GM21367 (cell line): Measurements from ENCODE around the gene NEUROD2.

Experiments used
- ATAC-seq: cut with Tn5 transposase; IDR thresholded peaks from one replicate; pipeline ENCODE4 v1.9.1; 2021; ENCODE audit not compliant: unreplicated experiment

NEUROD2 gene

DNA sequence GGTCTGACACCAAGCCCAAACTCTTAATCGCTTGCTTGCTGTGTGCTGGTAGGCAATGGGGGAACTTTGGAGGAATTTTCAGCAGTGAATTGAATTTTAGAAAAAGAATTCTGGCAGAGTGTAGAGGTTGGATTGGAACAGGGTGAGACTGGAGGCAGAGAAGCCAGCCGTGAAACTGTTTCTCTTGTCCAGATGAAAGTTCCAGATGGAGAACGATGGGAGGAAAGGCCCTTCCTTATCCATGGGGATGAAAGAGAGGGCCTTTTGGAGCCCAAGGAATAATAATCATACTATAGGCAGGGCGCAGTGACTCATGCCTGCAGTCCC is 26.0 kb downstream of the NEUROD2 start:
- ATAC-seq: no peak

DNA sequence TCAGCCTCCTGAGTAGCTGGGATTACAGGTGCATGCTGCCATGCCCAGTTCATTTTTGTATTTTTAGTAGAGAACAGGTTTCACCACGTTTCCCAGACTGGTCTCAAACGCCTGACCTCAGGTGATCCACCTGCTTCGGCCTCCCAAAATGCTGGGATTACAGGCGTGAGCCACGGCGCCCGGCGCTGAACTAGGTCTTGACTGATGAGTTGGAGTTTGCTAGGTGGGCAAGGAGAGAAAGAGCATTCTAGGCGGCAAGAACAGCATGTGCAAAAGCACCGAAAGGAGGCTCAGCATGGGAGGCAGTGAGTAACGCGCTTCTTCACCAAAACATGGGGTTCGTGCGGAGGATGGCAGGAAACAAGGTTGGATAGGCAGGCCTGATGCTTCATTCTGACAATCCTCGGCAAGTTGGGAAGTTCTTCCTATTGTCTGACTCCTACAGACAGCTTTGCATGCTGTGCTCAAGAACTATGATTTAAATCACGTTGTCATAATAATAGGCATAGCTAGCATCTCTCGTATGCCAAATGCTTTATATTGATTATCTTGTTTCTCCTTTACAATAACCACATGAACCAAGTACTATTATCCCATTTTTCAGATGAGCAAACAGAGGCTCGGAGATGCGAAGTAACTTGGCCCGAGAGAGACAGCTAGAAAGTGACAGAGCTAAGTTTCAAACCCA is 26.5 kb downstream of the NEUROD2 start:
- no peak for ATAC-seq

DNA sequence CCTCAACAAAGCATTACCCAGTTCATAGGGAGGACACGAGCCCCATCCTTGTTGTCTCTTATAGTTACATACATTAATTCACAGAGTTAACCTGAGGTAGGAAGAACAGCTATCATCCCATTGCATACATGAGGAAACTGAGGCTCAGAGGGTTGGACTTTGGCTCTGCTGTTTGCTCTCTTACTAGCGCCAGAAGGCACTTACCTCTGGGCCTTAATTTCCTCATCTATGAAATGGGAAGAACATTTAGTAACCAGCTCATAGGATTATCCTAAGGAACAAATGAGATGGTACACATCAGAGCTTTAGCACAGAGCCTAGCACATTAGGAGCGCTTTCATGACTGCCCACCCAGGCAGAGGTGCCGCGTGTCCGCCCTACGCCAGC is 27.6 kb downstream of the NEUROD2 start:
- no peak for ATAC-seq

DNA sequence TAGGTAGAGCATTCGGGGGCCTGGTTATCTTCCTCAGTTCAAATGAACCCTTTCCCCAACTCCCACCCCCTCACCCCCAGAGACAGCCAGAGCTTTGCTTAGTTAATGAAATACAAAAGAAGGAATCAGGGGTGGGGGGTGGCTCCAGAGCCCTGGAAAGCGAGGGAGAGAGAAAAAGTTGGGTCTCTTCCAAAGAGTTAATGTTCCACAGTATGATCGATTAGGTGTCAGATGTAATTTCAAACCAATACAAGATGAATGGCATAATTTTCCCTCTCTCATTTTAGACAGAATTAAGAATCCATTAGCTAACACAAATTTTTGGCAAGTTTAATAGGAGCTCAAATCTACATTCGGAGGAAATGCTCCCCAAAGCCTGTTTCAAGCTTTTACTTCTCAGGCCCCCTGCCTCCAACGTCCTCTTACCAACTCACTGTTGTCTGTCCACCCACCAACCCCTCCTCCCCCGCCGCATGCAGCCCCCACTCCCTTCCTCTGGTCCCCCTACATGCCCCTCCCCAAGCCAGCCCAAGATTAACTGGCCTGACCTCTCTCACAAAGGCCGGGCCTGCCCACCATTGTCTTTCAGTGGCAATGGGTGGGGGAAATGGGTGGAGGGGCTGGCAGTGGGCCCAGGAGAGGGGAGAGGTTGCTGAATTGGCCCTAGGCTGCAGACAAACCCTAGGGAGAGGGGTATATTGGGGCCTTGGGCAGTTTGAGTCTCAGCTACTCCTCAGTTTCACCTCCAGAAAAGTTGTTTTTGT is 28.2 kb downstream of the NEUROD2 start:
- no peak for ATAC-seq

DNA sequence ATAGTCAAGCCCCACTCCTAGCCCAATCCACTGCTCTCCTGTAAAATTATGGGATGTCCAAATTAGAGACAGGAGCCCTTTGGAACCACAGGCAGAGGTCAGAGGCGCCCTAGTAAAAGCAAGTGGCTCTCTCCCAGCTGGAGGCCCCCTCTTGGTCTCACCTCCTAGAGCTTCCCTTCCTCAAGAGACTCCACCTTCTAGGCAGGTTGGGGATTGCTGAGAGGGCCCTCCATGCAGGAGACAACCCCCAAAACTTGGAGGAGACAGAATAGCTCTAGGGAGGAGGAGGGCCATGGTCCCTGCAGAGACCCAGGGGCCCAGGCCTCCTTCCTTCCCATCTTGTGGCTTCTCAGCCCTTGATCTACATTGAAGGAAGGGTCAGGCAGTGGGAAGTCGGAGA is 29.4 kb downstream of the NEUROD2 start:
- ATAC-seq: no peak

DNA sequence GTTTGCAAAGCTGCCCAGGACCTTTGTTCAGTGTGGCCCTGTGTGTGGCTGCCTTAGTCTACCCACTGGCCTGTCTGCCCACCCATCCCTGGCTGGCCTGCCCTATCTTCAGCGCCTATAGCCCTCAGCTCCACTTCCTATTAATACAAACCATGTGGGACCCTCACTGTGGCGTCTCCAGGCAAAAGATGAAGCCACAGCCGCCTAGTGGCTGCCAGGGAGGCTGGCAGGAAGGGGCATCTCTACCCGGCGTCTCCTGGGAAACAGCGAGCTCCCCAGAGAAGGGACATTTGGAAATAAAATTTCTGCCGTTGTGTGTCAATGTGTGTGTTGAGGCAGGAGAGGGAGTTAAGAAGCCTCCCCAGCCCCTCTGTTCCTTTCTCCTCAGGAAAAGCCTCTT is 31.5 kb downstream of the NEUROD2 start:
- no peak for ATAC-seq

DNA sequence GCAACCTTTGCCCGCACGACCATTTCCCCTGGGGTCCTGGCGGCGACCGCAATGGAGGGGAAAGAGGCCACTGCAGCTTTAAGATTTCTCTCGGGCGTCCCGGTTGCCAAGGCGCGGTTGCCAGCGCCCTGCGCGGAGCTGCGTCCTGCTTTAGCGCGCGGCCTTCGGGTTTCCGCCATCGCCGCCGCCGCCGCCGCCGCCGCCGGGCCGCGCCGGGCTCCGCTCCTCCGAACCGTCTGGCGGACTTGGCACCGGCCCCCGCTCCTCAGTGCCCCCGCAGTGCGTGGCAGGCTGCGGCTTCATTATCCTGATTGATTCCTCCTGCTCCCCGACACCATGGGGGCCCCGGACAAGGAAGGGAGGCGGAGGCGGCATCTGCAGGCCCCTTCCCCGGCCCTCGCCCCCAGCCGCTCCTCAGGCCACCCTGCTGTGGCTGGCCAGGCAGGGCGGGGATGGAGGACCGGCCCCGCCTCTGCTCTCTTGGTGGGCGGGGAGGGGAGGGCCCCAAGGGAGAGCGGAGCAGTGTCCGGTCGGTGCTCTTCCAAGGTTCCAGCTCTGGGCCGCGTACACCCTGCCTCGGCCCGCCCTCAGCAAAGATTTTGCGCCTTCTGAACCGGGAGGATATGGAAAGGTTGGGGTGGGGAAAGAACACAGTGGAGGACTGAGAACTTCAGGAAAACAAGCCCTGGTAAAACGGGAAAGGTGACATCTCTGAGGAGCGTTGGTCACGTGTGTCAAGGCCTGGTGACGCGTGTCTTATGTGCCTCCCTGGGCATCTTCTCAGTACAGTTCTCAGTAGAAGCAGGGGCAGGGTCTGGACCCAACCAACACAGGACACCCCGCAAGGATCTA is 34.0 kb downstream of the NEUROD2 start:
- ATAC-seq: no peak

DNA sequence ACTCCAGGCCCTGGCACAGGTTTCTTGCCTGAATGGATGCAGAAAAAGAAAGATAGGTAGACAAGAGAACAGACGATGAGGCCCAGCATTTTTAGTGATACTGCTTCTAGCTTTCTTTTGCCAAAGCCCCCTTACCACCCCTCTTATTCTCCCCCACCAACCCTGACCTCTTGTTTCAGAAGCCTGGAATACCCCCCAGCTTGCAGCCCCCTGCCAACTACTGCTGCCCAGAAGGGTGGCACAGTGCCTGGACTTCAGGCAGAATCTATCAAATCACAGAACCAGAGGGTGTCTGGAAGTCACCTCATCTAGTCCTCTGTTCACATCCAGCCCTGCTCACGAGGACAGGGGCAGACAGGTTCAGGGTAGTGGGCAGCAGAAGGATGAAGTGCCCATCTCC is 35.6 kb downstream of the NEUROD2 start:
- ATAC-seq: no peak

DNA sequence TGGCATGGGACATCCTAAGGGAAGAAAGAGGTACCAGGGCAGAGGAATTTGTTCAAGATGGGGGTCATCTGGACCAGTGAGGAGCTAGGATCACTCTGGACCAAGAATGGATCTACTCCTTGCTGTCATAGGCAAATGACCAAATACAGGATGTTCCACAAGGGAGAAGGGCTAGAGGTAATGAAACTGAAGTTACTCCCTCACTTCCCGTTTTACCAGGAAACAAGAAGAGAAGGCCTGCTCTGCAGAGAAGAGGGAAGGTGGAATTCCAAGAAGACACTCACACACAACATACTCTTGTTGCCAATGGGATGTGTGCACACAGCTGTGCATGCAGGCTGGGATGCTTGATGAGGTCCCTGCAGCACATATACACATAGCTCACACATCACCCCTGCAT is 38.6 kb downstream of the NEUROD2 start:
- no peak for ATAC-seq

DNA sequence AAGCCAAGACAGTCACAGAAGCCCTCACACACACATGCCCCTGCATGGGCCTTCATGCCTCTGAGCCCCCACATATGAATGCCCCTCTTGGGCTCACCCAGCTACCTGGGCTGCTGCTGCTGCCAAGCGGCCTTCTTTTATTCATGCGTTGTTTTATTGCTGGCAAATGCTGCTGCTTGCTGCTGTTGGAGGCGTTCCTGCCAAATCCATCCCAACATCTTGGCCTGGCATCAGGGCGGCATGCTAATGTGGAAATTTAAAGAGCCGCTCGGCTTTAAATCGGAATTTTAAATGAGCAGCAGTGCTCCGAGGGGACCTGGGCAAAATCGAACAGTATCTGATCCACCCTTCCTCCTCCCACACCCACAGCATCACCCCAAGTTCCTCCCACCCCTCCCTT is 39.0 kb downstream of the NEUROD2 start:
- ATAC-seq: no peak

DNA sequence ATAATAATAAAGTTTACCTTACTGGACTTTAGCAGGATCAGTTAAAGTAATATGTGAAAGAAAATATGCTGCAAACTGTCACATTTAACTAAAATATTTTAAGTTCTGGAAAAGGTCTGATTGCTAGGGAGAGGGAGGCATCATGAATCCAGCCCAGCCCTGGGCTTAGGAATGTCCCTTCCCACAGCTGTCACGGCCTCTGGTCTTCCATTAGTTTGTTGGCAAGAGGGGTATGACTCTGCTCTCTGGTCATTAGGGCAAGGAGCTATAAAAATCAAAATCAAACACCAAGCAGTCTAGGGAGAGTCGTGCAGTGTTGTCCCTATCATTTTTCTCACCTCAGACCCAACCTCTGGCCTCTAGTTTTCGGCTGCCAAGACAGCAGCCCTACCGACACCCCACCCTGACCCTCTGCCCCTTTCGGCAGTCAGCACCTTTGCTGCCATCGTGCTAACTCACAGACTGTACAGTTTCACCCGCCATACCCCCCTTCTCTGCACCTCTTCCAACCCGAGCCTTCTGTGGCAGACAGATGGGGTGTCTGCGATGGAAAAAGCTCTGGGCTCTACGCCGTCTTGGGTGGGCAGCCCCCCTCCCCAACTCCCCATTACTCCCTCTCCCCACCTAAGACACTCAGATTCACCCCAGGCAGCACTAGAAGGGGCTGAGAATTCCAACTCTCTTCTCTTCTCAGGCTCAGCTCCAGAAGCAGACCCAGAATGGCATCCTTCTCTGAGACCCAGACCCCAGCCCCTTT is 41.4 kb downstream of the NEUROD2 start:
- no peak for ATAC-seq

DNA sequence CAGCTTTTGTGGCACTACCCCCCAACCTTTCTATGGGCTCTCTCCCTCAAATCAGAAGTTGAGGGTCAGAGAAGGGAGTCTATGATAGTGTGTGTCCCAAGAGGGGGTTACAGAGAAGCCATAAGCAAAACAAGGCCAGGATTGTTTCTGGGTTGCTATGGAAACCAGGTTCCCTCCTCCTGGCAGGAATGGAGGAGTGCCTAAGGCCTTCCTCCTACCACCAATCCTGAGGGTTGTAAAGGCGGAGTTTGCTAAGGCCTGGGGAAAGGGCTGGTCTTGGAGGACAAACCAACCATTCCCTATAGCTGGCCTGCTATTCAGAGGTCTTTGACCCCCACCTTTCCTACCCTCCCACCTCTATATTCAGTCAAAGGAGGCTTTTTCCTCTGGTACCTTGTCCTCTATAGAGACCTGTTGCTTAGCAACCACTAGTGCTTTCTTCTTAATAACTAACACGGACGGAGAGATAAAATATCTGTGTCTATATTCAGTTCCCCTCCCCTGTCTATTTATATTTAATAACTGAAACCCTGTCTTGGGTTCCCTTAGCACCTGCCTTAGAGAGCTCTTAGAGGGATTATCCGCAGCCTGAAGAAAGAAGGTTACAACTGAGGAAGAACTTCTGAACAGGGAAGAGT is 43.4 kb downstream of the NEUROD2 start:
- ATAC-seq: no peak

DNA sequence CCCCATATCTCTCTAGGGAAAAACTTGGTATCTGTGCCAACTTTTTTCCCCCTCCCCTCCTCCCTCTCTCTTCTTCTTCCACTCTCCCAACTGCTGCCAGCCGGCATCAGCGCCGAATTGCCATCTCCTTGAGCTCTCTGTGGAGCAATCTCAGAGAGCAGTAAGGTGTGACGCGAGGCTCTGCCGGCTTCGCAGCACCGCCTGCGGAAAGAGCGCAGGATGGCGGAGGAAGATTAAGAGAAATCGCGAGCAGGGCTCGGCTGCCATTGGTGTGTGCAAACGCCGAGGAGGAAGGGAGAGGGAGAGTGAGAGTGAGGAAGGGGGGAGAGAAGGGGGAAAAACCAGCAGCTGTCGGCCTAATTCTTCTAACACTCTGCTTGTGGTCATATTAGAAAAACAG is 44.2 kb downstream of the NEUROD2 start:
- ATAC-seq: no peak

DNA sequence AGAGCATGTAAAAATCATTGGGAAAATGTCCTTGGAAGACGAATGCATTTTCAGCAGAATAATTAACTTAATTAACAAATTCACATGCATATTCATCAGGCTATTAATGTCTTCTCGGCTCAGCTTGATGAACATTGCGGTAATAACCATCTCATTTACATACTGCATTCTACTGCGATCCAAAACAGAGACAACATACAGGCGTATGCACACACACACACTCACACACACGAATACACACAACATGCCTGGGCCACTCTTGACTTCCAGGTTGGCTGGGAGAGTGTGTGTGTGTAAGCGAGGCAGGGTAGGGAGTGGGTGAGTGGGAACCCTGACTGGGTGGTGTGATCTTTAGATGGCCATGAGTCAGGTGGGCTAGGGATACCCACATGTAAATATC is 44.7 kb downstream of the NEUROD2 start:
- ATAC-seq: no peak

DNA sequence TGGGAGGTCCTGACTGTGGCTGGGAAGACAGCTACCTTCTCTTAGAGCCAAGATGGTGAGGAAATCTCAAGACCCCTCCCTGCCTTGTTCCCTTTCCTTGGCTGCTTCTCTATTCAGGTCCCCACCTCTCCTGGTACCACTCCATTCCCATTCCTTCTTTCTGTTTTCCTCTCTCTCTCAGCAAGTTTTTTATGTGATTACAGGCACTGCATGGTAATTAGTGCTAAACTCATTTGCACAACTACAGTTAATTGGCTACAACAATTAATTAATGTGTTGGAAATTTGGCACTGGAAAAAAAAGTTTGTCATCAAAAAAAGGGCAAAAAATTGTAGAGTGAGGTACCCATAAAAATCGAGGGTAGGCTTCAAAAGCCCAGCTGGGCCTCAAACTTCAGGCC is 45.3 kb downstream of the NEUROD2 start:
- ATAC-seq: no peak

DNA sequence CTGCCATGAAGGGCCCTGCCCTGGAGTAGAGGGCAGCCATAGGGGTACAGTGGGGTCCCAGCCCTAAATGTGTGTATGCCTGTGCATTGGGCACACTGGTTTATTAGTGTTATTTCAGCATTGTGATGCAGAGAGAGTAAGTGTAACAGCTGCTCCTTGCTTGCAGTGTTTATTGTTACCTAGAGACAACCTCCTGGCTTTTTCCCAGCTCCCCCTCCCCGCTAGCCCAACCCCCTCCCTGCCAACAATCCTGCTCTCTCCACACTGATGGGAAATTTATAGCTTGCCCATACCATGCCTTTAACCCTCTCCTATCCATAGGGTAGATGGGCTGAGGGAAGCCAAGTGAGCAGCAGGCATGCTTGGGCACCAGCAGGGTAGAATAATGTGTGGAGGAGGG is 51.3 kb downstream of the NEUROD2 start:
- no peak for ATAC-seq

DNA sequence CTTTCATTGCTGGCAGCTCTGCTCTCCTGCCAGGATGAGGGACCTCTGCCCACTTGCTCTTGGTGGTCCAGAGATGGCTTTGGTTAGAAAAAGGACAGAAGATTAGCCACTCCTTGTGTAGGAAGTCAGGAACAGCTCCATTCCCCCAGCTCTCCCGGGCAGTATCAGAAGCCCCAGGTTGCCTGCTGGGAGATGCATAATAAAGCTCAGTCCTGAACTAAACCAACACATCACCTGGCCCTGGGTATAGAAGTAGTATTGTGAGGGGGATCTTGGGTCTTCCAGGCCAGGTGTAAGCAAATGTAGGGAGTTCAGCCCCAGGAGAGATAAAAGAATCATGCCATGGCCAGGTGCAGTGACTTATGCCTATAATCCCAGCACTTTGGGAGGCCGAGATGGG is 52.4 kb downstream of the NEUROD2 start:
- ATAC-seq: no peak
